EL (cell line): ENCODE measurements around the gene RDM1.
"Not testable (repeated sequence)": the region's sequence is repeated elsewhere in the genome, so short reads cannot be mapped to it uniquely, and the experiment has no call there.

ENCODE experiments used
- DNase-seq: peaks from one replicate; pipeline ENCODE4 v3.0.0-alpha.2; 2016

Gene RDM1, protein sequence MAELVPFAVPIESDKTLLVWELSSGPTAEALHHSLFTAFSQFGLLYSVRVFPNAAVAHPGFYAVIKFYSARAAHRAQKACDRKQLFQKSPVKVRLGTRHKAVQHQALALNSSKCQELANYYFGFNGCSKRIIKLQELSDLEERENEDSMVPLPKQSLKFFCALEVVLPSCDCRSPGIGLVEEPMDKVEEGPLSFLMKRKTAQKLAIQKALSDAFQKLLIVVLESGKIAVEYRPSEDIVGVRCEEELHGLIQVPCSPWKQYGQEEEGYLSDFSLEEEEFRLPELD

GRCh38 chr17:35930211-35931065, at the start of gene RDM1:
Gene RDM1 (minus strand): TSS chr17:35930773. CDS start chr17:35930727, 46 bp downstream.
- DNase-seq = peak; percentile 85

- no peak for DNase-seq
These were observed 47.8 kb upstream of the RDM1 start for GRCh38 chr17:35978346-35978745.

GRCh38 chr17:35977509-35977908, 46.9 kb upstream of the RDM1 start:
- DNase-seq = no peak

GRCh38 chr17:35973333-35974260, 43.0 kb upstream of the RDM1 start:
- peak; percentile 30 for DNase-seq

DNA sequence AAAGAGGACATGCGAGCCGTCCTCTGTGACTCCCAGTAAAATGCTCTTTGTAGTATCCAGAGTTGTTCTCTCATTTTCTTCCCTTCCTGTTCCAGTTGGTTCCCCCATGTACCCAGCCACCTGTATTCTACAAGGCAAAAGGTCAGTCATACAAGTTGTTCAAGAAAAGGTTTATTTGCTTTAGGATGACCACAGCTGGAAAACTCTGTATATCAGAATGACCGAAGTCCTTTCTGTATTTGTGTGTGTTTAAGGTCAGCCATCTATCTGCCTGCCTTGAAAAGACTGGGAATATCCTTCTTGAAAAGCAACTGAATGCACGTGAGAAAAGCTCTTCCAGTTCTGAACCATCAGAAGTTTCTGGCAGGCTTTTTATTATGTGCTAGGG, 42.4 kb upstream of the RDM1 start:
- no peak for DNase-seq

DNA sequence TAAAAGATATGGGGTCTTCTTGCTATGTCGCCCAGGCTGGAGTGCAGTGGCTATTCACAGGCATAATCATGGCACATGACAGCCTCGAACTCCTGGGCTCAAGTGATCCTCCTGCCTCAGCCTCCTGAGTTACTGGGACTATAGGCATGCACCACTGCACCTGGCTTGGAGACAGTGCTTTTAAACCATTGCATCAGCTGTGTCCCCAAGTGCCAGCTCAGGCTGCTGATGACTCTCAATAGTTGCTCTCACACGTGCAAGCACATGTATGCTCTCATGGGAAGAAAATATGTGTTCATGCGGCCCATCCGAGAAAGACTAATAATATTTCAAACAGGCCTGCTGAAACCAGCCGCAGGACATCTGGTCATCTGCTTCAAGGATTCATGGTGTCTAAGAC, 42.0 kb upstream of the RDM1 start:
- DNase-seq = no peak

- DNase-seq = no peak
These were observed 41.5 kb upstream of the RDM1 start for GRCh38 chr17:35972066-35972465.

- peak; percentile 71 for DNase-seq
These were observed 39.2 kb upstream of the RDM1 start for GRCh38 chr17:35969558-35970380.

DNA sequence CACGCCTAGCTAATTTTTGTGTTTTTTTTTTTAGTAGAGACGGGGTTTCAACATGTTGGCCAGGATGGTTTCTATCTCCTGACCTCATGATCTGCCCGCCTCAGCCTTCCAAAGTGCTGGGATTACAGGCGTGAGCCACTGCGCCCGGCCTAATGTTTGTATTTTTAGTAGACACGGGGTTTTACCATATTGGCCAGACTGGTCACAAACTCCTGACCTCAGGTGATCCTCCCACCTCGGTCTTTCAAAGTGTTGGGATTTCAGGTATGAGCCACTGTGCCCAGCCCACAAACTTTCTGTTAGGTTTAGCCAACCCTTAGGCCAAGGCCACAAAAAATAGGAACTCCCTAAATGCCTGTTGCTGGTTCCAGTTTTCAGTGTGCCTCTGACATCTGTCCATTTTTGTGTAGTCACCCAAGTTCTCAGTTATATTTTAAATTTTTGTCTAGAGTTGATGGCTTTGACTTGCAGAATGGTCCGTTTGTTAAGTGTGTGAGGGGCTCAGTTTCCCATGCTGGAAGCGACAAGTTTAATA, 38.0 kb upstream of the RDM1 start:
- DNase-seq = no peak

- DNase-seq = no peak
These were observed 34.7 kb upstream of the RDM1 start for GRCh38 chr17:35965272-35965671.

DNA sequence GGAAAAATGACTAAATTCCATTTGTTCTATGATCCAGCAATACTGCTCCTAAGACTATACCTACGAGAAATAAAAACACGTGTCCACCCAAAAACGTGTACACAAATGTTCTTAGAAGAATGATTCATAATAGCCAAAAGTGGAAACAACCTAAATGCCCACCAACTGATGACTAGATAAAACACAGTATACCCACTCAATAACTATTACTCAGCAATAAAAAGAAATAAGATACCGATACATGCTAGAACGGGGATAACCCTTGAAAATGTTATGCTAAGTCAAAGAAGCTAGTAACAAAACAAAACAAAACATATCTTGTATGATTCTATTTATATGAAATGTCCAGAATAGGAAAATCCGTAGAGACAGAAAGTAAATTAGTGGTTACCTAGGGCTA, 33.1 kb upstream of the RDM1 start:
- DNase-seq = no peak

DNA sequence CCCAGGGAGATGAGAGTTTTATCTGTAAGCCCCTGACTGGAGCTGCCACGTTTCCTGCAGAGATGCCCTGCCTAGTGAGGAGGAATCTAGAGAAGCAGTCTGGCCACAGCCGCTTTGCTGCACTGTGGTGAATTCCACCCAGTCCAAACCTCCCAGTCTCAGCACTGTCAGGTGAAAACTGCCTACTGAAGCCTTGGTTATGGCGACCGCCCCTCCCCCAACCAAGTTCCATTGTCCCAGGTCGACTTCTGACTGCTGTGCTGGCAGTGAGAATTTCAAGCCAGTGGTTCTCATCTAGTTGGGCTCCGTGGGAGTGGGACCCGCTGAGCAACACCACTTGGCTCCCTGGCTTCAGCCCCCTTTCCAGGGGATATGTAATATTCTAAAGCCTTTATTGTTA, 23.1 kb upstream of the RDM1 start:
- DNase-seq = no peak

DNA sequence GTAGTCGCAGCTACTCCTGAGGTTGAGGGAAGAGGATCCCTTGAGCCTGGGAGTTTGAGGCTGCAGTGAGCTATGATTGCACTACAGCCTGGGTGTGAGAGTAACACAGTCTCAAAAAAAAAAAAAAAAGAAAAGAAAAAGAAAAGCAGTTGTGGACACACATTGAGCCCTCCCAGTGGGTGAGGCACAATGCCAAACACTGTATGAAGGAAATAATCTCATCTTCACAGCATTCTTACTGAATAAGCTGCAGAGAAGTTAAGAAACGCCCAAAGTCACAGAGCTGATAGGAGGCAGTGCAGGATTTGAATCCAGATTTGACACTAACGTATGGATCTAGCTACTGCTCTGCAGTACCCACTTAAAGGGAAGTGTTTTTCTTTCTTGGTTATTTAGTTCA, 18.8 kb upstream of the RDM1 start:
- no peak for DNase-seq

- no peak for DNase-seq
These were observed 17.5 kb upstream of the RDM1 start for GRCh38 chr17:35948092-35948491.

- peak; percentile 57 for DNase-seq
These were observed 16.6 kb upstream of the RDM1 start for GRCh38 chr17:35947156-35947585.

- peak; percentile 47 for DNase-seq
These were observed 13.6 kb upstream of the RDM1 start for GRCh38 chr17:35944151-35944550.

- no peak for DNase-seq
These were observed 13.0 kb upstream of the RDM1 start, which contains the start of gene LYZL6 for GRCh38 chr17:35943537-35943936. Gene LYZL6 (minus strand): TSS chr17:35943713. CDS start chr17:35939356, 4,357 bp downstream.

DNA sequence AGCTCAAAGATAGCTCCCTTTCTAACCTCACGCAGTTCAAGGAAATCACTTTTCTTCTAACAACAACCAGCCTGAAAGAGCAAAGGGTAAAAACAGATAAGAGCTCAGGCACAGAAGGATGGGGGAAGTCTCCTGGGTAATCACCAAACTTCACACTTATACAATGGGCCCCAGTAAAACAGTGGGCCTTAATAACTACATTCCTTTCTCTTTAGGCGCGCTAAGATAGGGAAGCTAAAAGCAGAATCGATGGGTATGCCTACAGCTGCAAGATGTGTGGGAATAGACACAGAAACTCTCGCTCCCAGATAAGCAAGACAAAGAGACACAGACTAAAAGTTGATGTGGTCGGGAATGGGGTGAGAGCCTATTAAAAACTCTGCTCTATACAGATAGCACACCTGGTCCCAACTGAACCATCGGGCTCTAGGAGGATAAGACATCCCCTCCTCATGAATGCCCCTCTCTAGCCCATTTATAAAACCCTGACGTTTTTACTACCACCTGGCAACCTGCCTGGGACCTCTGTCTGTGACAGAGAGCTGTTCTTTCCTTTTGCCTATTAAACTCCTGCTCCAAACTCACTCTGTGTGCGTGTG, 12.1 kb upstream of the RDM1 start:
- DNase-seq = no peak

DNA sequence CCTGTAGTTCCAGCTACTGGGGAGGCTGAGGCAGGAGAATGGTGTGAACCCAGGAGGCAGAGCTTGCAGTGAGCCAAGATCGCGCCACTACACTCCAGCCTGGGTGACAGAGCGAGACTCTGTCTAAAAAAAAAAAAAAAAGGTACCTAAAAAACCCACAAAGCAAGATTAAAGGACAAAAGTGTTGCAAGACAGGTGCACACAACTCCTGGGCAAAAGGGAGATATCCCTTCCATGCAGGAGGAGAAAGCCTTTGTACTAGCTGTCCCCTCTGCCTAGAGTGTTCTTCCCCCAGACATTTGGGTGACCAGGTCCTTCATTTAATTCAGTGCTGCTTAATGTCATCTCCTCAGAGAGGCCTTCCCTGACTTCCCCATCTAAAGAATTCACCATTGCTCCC, 7.9 kb upstream of the RDM1 start:
- not testable (repeated sequence) for DNase-seq

- DNase-seq = no peak
These were observed 5.5 kb upstream of the RDM1 start for GRCh38 chr17:35936063-35936462.

DNA sequence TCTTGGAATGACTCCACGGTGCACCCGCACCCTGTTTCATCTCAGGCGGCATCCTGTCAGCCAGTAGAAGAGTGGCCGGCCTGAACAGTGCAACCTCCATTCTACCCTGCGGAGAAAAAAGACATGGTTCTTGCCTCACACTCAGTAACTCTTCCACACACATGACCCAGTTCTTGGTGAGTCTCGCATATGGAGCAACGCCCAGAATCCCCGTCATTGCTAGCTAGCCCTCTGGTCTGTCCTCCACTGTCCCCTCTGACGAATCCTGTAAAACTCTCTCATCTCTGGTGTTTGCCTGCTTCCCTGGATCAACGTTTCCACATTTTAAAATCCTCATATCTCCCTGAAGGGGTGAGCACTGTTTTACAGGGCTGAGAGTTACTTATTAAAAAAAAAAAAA, 4.2 kb upstream of the RDM1 start:
- DNase-seq = no peak
